GM19463 (cell line): Measurements from ENCODE around the gene SLC25A24.
"Not testable (repeated sequence)": the region's sequence is repeated elsewhere in the genome, so short reads cannot be mapped to it uniquely, and the experiment has no call there.

Experiments
- ATAC-seq: cut with Tn5 transposase; IDR thresholded peaks from one replicate; pipeline ENCODE4 v1.9.1; 2021; ENCODE audit warnings: mild to moderate bottlenecking, moderate library complexity; ENCODE audit not compliant: unreplicated experiment

The SLC25A24 gene

DNA sequence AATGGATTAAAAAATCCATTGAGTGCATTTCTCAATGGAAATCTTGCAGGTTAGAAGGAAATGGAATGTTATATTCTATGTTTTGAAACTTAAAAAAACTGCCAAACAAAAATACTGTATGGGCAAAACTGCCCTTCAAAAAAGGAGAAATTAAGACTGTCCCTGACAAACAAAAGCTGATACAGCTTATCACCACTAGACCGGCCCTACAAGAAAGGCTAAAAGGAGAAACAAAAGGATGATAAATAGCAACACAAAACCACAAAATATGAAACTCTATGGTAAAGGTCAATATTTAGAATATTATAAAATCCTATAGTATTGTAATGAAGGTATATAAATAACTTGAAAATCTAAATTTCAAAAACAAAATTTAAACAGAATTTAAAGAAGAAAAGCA lies 60.0 kb downstream of the SLC25A24 start:
- no peak for ATAC-seq

DNA sequence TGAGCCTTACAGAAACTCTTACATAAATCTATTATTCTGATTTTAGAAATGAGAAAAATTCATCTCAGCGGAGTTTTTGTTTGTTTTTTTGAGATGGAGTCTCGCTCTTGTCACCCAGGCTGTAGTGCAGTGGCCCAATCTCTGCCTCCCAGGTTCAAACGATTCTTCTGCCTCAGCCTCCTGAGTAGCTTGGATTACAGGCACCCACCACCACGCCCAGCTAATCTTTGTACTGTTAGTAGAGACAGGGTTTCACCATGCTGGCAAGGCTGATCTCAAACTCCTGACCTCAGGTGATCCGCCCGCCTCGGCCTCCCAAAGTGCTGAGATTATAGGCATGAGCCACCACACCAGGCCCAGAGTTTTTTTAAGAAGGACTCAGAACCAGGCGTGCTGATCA lies 60.6 kb downstream of the SLC25A24 start:
- ATAC-seq: not testable (repeated sequence)

DNA sequence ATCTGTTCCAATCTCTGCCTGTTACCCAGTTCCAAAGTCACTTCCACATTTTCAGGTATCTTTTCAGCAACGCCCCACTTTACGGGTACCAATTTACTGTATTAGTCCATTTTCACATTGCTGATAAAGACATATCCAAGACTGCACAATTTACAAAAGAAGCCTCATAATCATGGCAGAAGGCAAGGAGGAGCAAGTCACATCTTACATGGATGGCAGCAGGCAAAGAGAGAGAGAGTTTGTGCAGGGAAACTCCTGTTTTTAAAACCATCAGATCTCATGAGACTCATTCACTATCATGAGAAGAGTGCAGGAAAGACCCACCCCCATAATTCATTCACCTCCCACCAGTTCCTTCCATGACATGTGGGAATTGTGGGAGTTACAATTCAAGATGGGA lies 67.0 kb downstream of the SLC25A24 start:
- ATAC-seq: not testable (repeated sequence)

DNA sequence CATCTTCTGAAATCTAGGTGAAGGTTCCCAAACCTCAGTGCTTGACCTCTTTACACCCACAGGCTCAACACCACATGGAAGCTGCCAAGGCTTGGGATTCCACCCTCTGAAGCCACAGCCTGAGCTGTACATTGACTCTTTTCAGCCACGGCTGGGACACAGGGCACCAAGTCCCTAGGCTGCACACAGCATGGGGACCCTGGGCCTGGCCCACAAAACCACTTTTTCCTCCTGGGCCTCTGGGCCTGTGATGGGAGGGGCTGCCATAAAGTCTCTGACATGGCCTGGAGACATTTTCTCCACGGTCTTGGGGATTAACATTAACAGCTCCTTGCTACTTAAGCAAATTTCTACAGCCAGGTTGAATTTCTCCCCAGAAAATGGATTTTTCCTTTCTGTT lies 67.8 kb downstream of the SLC25A24 start:
- not testable (repeated sequence) for ATAC-seq

DNA sequence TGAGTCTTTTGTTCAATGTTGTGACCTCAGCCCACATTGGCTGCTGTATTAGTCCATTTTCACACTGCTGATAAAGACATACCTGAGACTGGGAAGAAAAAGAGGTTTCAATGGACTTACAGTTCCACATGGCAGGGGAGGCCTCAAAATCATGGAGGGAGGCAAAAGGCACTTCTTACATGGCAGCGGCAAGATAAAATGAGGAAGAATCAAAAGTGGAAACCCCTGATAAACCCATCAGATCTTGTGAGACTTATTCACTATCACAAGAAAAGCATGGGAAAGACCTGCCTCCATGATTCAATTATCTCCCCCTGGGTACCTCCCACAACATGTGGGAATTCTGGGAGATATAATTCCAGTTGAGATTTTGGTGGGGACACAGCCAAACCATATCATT lies 68.9 kb downstream of the SLC25A24 start:
- not testable (repeated sequence) for ATAC-seq

DNA sequence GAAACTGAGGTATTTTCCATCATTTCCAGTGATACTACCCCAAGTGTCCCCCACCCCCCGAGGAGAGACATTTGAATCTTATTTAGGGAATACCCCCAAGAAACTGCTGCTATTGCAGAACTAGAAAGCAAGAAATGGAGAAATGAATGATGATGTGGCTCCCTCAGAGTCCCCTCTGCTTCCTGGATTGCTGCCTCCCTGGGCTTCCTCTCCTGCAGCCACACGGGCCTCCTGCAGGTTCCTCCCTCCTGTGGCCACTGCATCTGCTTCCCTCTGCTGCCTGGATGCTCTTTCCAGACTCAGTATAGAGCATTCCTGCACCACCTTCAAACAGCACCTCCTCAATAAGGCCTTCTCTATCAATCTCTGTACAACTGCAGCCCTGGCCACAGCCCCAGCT lies 69.3 kb downstream of the SLC25A24 start:
- no peak for ATAC-seq

DNA sequence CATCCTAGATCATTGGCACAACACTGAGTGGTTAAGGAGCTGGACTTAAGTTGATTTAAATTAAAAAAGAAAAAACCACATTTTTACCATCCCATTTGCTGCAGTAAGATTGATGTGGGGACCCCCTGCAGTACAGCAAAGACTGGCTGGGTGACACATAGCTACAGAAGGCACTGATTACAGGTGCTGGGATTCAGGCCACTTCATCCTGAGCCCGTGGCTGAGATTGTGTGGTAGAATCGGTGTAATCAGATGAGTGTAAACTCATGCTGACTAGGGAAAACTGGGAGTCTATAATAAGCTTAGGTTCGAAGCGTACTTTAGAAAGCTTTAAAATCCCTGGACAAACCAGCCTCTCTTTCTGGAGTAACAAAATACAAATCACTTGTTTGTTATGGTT lies 70.1 kb downstream of the SLC25A24 start:
- no peak for ATAC-seq

DNA sequence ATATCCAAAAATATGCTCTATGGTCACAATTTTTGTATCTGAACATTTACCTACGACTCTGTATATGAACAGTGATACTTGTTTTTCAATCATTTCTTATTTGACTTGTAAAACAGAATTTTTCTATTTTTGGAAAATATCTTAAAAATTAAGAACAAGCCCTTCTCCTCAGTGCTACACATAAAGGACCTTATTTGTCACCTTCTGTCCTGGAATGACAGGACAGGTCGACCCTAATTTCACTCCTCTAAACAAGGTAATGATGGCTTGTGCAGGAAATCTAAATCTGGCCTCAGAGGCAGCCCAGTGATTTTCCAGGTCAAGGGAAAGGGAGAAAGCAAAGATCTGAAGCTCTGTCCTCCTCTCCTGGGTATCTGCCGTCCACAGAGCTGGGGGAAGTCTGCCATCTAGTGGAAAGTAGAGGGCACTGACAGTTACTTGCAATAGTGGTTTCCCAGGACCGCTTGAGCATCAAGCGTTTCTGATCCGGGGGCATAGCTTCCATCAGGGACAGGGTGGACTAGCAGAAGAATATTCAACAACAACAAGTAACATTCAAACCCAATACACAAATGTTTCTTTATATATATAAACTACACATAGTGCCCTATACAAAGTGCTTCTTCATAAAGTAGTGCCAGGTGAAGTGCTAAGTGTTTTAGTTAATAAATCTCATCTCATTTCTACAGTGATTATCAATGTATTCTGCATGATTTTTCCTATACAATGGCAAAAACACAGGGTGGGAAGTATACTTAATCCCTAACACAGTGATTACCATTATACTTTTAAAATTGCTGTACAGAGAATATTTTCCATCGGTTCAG lies 74.6 kb downstream of the SLC25A24 start:
- ATAC-seq: peak; percentile 98

DNA sequence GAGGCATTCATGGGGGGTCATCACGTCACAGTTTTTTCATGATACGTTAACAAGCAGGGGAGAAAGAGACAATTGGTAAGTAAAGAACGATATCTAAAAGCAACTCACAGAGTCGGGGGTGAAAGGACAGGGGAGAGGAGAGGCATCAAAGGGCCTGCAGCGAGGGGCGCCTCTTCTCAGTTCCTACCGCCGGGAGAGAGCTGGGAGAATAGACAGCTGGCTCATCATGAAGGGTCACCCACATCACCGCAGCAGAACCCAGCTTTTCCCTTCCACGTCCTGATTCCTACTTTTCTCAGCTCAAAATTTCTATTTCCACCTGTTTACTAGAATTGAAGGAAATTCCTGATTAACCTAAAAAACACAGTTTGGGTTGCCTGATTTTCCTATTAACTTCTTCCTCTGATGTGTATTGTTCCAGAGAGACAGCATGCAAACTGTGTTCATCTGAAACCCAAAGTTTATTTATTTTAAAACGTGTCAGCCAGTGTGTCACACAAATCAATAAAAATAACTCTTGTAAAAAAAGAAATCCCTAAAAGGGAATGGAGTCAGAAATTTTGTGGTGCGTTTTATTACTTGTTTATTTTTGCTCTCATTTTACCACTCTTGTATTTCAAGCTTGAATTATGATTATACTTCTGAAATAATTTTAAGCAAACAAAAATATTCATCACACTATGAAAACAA lies 75.4 kb downstream of the SLC25A24 start:
- ATAC-seq: no peak

DNA sequence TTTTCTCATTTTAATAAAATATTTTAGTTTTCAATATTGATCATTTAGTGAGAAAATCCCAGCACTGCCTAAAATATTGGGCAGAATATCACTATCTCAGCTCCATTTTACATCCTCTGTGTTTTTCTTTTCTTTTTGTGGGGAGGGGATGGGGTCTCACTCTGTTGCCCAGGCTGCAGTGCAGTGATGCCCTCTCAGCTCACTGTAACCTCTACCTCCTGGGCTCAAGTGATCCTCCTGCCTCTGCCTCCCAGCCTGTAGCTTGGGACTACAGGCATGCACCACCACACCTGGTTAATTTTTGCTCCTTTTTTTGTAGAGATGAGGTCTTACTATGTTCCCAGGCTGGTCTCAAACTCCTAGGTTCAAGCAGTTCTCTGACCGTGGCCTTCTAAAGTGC lies 76.1 kb downstream of the SLC25A24 start:
- ATAC-seq: no peak

DNA sequence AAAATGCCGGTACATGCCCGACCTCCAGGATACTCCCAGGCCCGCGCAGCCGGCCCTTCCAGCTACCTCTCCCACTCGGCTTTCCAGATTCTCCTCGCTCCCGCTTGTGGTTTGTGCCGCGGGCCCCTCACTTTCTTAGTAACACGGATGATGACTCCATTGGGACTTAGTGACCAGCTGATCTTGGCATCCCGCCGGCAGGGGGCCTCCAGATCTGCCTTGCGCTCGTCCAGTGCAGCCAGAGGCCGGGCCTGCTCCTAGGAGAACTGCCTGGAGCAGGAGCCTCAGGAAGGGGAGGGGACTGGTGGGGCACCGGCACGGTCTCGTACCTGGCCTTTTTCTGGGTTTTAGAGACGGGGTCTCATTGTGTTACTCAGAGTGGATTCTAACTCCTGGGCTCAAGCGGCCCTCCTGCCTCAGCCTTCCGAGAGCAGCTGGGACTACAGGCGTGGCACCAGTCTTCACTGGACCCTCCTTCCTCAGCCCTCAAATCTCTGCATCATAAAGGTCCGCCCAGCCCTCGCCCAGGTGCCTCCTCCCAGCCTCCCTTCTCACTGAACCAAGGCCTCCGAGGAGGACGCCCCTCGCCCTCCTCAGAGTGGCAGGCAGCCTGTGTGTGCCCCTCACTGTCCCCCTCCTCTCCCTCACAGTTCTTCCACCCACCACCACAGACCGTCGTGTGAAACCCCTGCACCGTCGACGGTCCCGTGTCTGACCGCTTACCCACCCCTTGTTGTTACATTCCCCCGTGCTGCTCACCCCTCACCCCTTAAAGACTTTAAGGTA lies 78.6 kb downstream of the SLC25A24 start:
- no peak for ATAC-seq

DNA sequence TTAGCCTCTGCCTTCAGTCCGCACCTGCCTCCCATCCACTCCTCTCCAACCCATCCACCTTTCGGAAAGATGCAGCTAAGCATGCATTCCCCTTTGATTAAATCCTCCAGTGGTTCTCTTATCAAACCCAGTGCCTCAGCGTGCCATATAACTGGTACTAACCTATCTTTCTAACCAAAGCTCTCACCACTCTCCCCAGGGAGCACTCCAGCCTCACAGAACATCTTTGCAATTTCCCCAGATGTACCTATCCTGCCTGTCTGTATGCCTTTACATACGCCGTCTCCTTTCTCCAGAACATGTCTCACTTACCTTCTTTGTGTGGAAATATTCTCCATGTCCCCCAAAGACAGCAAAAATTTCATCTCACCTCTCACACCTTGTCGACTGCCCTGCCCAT lies 80.0 kb downstream of the SLC25A24 start:
- no peak for ATAC-seq

DNA sequence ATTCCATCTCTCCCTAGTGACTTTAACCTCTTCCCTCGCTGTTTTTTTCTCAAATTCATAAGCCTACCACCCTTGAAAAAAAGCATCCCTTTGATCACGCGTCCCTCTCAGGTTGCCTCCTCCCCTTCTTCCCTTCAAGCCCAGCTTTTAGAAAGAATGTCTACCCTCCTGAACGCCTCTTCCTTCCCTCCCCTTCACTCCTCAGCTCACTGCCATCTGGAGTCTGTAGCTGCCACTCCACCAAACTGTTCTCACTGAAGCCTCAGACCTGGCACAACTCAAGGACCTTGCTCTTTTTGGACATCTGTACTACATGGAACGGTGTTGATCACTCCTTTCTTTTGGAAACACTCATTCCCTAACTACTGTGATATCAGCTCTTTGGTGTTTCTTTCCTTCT lies 80.6 kb downstream of the SLC25A24 start:
- ATAC-seq: no peak

DNA sequence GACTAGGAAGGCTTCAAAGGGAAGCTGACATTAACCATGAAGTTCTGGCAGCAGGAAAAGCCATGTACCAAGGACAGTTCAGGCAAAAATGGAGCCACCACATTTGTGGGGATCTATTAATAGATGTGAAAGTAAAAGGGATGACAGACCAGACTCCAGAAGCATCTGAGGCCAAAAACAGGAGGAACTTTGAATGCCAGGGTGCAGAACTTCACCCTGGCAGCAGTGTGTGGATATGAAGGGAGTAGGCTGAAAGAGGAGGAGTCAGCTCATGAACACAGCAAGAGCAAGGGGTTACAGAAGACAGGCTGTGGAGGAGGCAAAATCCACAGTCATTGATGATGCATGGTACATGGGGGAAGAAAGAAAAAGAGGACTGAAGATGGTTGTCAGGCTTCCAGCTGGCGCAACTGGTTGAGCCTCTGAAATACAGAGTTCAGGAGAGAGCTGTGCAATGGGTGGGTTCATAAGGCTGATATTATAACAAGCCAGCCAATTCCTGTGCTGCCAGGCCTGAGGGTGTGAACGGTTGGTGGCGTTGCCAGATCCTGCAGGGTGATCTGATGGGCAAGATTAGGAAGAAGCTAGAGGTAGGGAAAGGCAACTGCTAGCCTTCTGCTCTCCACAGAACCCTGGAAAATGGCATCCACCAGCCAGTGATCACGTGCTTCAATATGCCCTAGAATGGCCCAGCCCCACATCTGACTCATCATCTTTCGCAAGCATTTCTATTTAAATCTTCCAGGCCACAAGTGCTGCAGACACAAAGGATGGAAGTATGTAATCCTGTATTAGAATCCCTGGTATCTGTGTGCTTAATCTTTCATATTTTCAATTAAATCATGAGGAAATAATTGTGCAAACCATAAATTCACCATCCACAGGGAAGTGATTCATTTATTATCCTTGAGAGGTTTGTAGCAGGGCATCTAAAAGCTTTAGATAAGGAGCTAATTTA lies 81.9 kb downstream of the SLC25A24 start:
- ATAC-seq: no peak

DNA sequence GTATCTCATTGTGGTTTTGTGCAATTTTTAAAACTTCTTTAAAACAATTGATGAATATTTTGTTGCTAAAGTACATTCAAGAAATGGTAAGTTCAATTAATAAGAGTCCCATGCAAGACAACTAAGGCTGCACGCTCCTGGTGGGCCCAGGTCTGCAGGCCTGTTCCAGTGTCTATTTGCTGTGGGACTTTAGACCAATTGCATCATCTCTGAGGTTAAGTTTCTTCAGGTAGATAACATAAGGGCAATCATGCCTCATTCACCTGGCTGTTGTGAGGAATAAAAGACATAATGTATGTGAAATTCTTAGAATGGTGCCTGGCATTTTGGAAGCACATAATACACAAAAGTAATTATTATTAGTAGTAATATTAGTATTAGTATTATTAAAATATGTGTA lies 82.9 kb downstream of the SLC25A24 start:
- ATAC-seq: no peak

DNA sequence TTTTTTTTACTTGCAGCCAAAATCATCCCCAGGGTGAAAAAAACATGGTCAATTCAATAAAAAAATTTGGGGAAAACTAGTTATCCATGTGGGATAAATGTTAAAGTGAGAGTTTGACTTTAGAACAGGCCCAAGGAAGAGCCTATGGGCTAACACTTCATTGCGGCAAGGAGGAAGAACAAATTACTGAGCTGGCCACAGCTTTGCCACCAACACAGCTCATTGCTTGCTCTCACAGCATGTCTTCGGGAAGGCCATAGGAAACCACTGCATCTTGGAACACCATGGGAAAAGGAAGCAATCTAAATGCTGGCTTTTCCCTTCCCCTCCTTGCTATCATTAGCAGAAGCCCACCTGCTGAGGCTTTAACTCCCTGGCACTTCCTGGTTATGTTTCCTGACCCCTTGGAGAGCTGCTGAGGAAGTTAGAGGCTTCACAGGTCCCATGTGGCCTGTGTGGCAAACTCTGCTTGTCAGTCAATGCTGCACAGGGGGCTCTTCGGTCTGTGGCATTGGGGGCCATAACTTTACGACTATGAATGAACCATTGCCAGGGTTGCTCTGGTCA lies 86.0 kb downstream of the SLC25A24 start:
- no peak for ATAC-seq

DNA sequence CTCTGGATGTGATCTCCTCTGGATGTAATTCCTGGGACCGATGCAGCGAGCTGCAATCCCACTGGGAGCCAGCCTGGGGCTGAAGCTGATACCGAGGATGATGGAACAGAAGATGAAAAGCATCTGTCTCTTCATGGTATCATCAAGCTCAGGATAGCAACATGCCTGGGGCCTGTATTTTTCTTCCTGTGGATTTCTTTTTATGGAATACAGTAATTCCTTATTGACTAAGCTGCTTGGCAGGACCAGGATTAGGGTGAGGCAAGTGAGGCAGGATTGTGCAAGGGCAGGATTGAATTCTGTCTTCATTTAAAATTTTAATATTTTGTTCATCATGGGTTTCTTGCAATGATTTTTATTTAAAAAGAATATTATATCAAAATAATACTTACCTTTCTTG lies 86.6 kb downstream of the SLC25A24 start:
- no peak for ATAC-seq

DNA sequence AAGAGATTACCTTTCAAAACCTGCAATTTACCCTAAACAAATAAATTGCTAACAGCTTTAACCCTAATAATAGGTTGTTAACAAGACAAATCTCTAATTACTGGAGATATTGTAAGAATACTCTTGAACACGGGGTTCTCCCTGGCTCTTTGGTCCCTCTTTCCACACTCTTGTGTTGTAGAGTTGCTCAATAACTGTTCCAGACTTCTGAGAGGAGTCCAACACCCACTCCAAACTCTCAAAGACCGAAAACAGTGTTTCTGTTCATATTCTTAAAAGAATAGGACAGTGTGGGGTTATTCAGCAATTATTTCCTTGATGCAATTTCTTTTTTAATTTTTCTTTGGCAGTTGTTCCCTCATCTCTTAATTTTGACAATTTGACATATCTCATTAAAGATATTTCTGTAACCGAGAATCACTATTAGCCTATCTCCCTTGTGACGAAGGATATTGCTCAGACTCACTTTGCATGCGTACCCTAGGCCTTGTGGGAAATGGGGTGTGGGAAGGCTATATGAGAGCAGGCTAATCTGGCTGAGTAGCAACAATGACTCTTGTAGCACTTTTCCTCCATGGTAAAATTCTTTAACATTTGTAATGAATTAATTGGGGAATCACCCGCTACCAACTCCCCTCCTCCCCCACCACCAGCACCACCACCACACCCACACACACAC lies 90.7 kb downstream of the SLC25A24 start:
- no peak for ATAC-seq

DNA sequence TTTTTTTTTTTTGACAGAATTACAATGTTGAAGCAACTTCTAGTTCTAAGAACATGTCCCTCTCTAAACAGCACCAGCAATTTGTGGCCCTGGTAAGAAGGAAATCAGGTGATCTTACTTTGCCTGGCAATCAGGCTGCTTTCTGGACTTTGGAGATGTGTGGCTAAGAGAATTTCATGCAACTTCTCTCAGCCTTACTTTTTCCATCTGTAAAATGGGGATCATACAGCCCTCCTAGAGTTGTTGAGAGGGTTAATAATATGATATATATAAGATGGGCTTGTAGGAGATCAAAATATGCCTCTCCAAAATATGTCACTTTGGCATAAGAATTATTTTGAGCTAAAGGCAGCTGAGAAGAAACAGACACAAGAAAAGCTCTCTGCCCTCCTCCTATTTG lies 92.0 kb downstream of the SLC25A24 start:
- ATAC-seq: no peak

DNA sequence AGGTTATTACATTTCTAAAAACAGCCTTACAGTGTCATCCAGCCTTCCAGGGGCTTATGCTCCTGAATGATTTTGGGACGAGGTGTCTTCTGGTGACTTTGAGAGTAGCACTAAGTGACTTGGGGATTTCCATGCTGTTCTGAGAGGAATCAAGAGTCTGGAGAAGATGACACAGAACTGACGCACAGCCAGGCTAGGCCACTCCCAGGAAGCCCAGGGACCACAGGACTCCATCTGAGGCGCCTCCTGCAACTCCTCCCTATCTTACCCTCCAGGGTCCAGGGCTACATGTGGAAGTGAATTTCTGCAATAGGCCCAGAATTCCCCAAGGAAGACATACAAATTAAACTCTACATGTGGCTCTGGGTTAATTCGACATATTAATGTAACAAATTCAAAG lies 92.5 kb downstream of the SLC25A24 start:
- no peak for ATAC-seq
